GM23338 (cell line): ENCODE measurements around the gene GALNT9. TPM values are rescaled to one million over a fixed set of nuclear protein-coding genes. Genes with fewer than 3 reads are reported as not detected.

Experiments used
- ATAC-seq: fragments of 200-7000 bp; cut with Tn5 transposase; 3 replicates; pipeline ENCODE4 v1.9.1; 2020
- DNase-seq: peaks from one replicate; pipeline ENCODE4 v3.0.0-alpha.2; 2015; ENCODE audit warnings: low spot score
- H2AFZ ChIP-seq: fragments of 200-600 bp; sonication (generic); 2 replicates; pipeline ENCODE4 v1.8.0; 2016; ENCODE audit warnings: antibody characterized with exemption, mild to moderate bottlenecking, moderate library complexity
- H3F3A ChIP-seq: fragments of 200-600 bp; sonication (generic); replicated peaks from 2 replicates; pipeline ENCODE4 v1.8.0; 2017; ENCODE audit warnings: antibody characterized with exemption, mixed run types, low read depth
- H3K27ac ChIP-seq: fragments of 200-600 bp; sonication (generic); 2 replicates; pipeline ENCODE4 v1.6.1; 2016; ENCODE audit warnings: low read depth
- H3K27me3 ChIP-seq: fragments of 200-600 bp; sonication (generic); 2 replicates; pipeline ENCODE4 v1.8.0; 2016; ENCODE audit warnings: mild to moderate bottlenecking, mixed run types, moderate library complexity; ENCODE audit not compliant: insufficient read depth
- H3K36me3 ChIP-seq: fragments of 200-600 bp; sonication (generic); 2 replicates; pipeline ENCODE4 v1.8.0; 2016; ENCODE audit warnings: mild to moderate bottlenecking; ENCODE audit not compliant: insufficient read depth
- H3K4me1 ChIP-seq: fragments of 200-600 bp; sonication (generic); 2 replicates; pipeline ENCODE4 v1.8.0; 2016; ENCODE audit warnings: mild to moderate bottlenecking, moderate library complexity; ENCODE audit not compliant: insufficient read depth
- H3K4me2 ChIP-seq: fragments of 200-600 bp; sonication (generic); 2 replicates; pipeline ENCODE4 v1.7.1; 2017; ENCODE audit warnings: mixed run types
- H3K4me3 ChIP-seq: fragments of 200-600 bp; sonication (generic); 2 replicates; pipeline ENCODE4 v1.6.1; 2016; ENCODE audit warnings: mixed run types
- H3K79me2 ChIP-seq: fragments of 200-600 bp; sonication (generic); replicated peaks from 2 replicates; pipeline ENCODE4 v1.8.0; 2017; ENCODE audit warnings: mild to moderate bottlenecking; ENCODE audit not compliant: insufficient read depth
- H3K9me2 ChIP-seq: fragments of 200-600 bp; sonication (generic); 2 replicates; pipeline ENCODE4 v1.8.0; 2017; ENCODE audit not compliant: insufficient read depth
- H4K20me1 ChIP-seq: fragments of 200-600 bp; sonication (generic); replicated peaks from 2 replicates; pipeline ENCODE4 v1.8.0; 2017; ENCODE audit warnings: mild to moderate bottlenecking; ENCODE audit not compliant: insufficient read depth
- H3K27ac Mint-ChIP-seq: 2 replicates; pipeline ENCODE4 v1.8.0; 2020; ENCODE audit warnings: inconsistent platforms, mild to moderate bottlenecking, moderate library complexity, mixed read lengths
- H3K27me3 Mint-ChIP-seq: 3 replicates; pipeline ENCODE4 v1.8.0; 2022; ENCODE audit warnings: low read depth, mild to moderate bottlenecking, moderate library complexity, mixed read lengths, inconsistent platforms; ENCODE audit not compliant: insufficient read depth, poor library complexity
- H3K36me3 Mint-ChIP-seq: 3 replicates; pipeline ENCODE4 v1.8.0; 2021; ENCODE audit warnings: low read depth, mild to moderate bottlenecking, inconsistent platforms, moderate library complexity, mixed read lengths
- H3K4me1 Mint-ChIP-seq: 3 replicates; pipeline ENCODE4 v1.8.0; 2020; ENCODE audit warnings: mild to moderate bottlenecking, inconsistent platforms, mixed read lengths
- H3K4me3 Mint-ChIP-seq: 3 replicates; pipeline ENCODE4 v1.8.0; 2021; ENCODE audit warnings: moderate library complexity, mild to moderate bottlenecking, inconsistent platforms, mixed read lengths
- H3K9me3 Mint-ChIP-seq: 3 replicates; pipeline ENCODE4 v1.8.0; 2020; ENCODE audit warnings: moderate library complexity, mild to moderate bottlenecking, inconsistent platforms, mixed read lengths
- CREB1 ChIP-seq: fragments of 250-450 bp; sonication (Bioruptor Pico); IDR thresholded peaks from 2 replicates; pipeline ENCODE4 v1.5.0; 2020; ENCODE audit warnings: low read depth, mild to moderate bottlenecking, moderate library complexity
- EZH2 ChIP-seq: fragments of 200-600 bp; sonication (generic); IDR thresholded peaks from one replicate; pipeline ENCODE4 v1.8.0; 2017; ENCODE audit warnings: antibody characterized with exemption, mild to moderate bottlenecking, low read depth; ENCODE audit not compliant: unreplicated experiment
- EZH2phosphoT487 ChIP-seq: fragments of 200-600 bp; sonication (generic); IDR thresholded peaks from one replicate; pipeline ENCODE4 v1.8.1; 2018; ENCODE audit warnings: antibody characterized with exemption; ENCODE audit not compliant: unreplicated experiment
- JUNB ChIP-seq: IDR thresholded peaks from one replicate; pipeline ENCODE4 v1.6.1; 2016; ENCODE audit warnings: antibody characterized with exemption; ENCODE audit not compliant: unreplicated experiment
- NANOG ChIP-seq: IDR thresholded peaks from 2 replicates; pipeline ENCODE4 v1.6.1; 2016; ENCODE audit warnings: antibody characterized with exemption, borderline replicate concordance
- POLR2AphosphoS5 ChIP-seq: IDR thresholded peaks from 2 replicates; pipeline ENCODE4 v1.6.1; 2016; ENCODE audit warnings: antibody characterized with exemption, low read depth
- STAT1 ChIP-seq: IDR thresholded peaks from one replicate; pipeline ENCODE4 v1.6.1; 2016; ENCODE audit warnings: antibody characterized with exemption; ENCODE audit not compliant: unreplicated experiment
- ZNF114 ChIP-seq: fragments of 250-450 bp; sonication (Bioruptor Pico); IDR thresholded peaks from 2 replicates; pipeline ENCODE4 v1.5.0; 2020; ENCODE audit warnings: mild to moderate bottlenecking, moderate library complexity
- ZNF331 ChIP-seq: fragments of 250-450 bp; sonication (Bioruptor Pico); IDR thresholded peaks from 2 replicates; pipeline ENCODE4 v1.5.0; 2020; ENCODE audit warnings: low read depth, mild to moderate bottlenecking, moderate library complexity
- polyA plus RNA-seq: library from polyadenylated mRNA; unstranded; fragments of >200 nt; fragmentation: Nextera tagmentation; extraction: Ambion mirVana; gene quantifications from 2 replicates; pipeline ENCODE4 v1.2.1, GENCODE V29; 2016
- total RNA-seq: library from RNA; depleted of rRNA; stranded (reverse); fragments of >200 nt; shearing (Covaris generic); gene quantifications from 2 replicates; pipeline ENCODE4 v1.2.3, GENCODE V29; 2014
- TF ChIP-seq, protein P1 (sequence below): IDR thresholded peaks from 2 replicates; pipeline ENCODE4 v1.6.1; 2016; ENCODE audit warnings: antibody characterized with exemption
- TF ChIP-seq, protein P2 (sequence below): fragments of 250-450 bp; sonication (Bioruptor Pico); IDR thresholded peaks from 2 replicates; pipeline ENCODE4 v1.5.0; 2020; ENCODE audit warnings: mild to moderate bottlenecking, moderate library complexity
- TF ChIP-seq, protein P3 (sequence below): IDR thresholded peaks from one replicate; pipeline ENCODE4 v1.6.1; 2018; ENCODE audit warnings: antibody characterized with exemption; ENCODE audit not compliant: unreplicated experiment
- TF ChIP-seq, protein P4 (sequence below), 2 experiments: fragments of 200-600 bp in 1 of 2; sonication (generic) in 1 of 2; conservative IDR thresholded peaks; 2 replicates each; pipeline versions ENCODE4 v1.5.1 to v1.6.1; 2016 to 2017; ENCODE audit warnings: antibody characterized with exemption in 2 of 2, low read depth in 2 of 2, mild to moderate bottlenecking in 2 of 2, moderate library complexity in 1 of 2

Gene GALNT9
- total and polyA plus RNA-seq, 2 experiments from 2014 or later: 0.81 to 2.5 TPM

GRCh38 chr12:132172619-132173018 is 156.8 kb downstream of the GALNT9 start:
- H3K9me2 ChIP-seq: no peaks in the 10 kb centered on the region
- Mint-ChIP-seq H3K27ac (no peak overlapping the region), H3K9me3 (no peaks in the 10 kb centered on the region), H3K4me1 (no peaks in the 10 kb centered on the region), H3K36me3 (no peaks in the 10 kb centered on the region), H3K27me3 (peaks cover 14% of the 10 kb centered on the region), H3K4me3 (no peak overlapping the region)
- H3K4me1 ChIP-seq: no peaks in the 10 kb centered on the region
- H2AFZ ChIP-seq: no peak overlapping the region
- DNase-seq (no peak), ATAC-seq (no peak)
- H3F3A ChIP-seq: no peaks in the 10 kb centered on the region
- TF ChIP-seq JUNB (no peak), CREB1 (no peak), ZNF331 (no peak), EZH2phosphoT487 (no peak), ZNF114 (CRISPR knock-in tag) (no peak), STAT1 (no peak), EZH2 (no peak), POLR2AphosphoS5 (no peak), NANOG (no peak)
- TF ChIP-seq, protein P1, sequence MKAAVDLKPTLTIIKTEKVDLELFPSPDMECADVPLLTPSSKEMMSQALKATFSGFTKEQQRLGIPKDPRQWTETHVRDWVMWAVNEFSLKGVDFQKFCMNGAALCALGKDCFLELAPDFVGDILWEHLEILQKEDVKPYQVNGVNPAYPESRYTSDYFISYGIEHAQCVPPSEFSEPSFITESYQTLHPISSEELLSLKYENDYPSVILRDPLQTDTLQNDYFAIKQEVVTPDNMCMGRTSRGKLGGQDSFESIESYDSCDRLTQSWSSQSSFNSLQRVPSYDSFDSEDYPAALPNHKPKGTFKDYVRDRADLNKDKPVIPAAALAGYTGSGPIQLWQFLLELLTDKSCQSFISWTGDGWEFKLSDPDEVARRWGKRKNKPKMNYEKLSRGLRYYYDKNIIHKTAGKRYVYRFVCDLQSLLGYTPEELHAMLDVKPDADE: no peak
- TF ChIP-seq, protein P2, sequence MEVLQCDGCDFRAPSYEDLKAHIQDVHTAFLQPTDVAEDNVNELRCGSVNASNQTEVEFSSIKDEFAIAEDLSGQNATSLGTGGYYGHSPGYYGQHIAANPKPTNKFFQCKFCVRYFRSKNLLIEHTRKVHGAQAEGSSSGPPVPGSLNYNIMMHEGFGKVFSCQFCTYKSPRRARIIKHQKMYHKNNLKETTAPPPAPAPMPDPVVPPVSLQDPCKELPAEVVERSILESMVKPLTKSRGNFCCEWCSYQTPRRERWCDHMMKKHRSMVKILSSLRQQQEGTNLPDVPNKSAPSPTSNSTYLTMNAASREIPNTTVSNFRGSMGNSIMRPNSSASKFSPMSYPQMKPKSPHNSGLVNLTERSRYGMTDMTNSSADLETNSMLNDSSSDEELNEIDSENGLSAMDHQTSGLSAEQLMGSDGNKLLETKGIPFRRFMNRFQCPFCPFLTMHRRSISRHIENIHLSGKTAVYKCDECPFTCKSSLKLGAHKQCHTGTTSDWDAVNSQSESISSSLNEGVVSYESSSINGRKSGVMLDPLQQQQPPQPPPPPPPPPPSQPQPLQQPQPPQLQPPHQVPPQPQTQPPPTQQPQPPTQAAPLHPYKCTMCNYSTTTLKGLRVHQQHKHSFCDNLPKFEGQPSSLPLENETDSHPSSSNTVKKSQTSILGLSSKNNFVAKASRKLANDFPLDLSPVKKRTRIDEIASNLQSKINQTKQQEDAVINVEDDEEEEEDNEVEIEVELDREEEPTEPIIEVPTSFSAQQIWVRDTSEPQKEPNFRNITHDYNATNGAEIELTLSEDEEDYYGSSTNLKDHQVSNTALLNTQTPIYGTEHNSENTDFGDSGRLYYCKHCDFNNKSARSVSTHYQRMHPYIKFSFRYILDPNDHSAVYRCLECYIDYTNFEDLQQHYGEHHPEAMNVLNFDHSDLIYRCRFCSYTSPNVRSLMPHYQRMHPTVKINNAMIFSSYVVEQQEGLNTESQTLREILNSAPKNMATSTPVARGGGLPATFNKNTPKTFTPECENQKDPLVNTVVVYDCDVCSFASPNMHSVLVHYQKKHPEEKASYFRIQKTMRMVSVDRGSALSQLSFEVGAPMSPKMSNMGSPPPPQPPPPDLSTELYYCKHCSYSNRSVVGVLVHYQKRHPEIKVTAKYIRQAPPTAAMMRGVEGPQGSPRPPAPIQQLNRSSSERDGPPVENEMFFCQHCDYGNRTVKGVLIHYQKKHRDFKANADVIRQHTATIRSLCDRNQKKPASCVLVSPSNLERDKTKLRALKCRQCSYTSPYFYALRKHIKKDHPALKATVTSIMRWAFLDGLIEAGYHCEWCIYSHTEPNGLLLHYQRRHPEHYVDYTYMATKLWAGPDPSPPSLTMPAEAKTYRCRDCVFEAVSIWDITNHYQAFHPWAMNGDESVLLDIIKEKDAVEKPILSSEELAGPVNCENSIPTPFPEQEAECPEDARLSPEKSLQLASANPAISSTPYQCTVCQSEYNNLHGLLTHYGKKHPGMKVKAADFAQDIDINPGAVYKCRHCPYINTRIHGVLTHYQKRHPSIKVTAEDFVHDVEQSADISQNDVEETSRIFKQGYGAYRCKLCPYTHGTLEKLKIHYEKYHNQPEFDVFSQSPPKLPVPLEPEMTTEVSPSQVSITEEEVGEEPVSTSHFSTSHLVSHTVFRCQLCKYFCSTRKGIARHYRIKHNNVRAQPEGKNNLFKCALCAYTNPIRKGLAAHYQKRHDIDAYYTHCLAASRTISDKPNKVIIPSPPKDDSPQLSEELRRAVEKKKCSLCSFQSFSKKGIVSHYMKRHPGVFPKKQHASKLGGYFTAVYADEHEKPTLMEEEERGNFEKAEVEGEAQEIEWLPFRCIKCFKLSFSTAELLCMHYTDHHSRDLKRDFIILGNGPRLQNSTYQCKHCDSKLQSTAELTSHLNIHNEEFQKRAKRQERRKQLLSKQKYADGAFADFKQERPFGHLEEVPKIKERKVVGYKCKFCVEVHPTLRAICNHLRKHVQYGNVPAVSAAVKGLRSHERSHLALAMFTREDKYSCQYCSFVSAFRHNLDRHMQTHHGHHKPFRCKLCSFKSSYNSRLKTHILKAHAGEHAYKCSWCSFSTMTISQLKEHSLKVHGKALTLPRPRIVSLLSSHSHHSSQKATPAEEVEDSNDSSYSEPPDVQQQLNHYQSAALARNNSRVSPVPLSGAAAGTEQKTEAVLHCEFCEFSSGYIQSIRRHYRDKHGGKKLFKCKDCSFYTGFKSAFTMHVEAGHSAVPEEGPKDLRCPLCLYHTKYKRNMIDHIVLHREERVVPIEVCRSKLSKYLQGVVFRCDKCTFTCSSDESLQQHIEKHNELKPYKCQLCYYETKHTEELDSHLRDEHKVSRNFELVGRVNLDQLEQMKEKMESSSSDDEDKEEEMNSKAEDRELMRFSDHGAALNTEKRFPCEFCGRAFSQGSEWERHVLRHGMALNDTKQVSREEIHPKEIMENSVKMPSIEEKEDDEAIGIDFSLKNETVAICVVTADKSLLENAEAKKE (CRISPR knock-in tag): no peak
- TF ChIP-seq, protein P3, sequence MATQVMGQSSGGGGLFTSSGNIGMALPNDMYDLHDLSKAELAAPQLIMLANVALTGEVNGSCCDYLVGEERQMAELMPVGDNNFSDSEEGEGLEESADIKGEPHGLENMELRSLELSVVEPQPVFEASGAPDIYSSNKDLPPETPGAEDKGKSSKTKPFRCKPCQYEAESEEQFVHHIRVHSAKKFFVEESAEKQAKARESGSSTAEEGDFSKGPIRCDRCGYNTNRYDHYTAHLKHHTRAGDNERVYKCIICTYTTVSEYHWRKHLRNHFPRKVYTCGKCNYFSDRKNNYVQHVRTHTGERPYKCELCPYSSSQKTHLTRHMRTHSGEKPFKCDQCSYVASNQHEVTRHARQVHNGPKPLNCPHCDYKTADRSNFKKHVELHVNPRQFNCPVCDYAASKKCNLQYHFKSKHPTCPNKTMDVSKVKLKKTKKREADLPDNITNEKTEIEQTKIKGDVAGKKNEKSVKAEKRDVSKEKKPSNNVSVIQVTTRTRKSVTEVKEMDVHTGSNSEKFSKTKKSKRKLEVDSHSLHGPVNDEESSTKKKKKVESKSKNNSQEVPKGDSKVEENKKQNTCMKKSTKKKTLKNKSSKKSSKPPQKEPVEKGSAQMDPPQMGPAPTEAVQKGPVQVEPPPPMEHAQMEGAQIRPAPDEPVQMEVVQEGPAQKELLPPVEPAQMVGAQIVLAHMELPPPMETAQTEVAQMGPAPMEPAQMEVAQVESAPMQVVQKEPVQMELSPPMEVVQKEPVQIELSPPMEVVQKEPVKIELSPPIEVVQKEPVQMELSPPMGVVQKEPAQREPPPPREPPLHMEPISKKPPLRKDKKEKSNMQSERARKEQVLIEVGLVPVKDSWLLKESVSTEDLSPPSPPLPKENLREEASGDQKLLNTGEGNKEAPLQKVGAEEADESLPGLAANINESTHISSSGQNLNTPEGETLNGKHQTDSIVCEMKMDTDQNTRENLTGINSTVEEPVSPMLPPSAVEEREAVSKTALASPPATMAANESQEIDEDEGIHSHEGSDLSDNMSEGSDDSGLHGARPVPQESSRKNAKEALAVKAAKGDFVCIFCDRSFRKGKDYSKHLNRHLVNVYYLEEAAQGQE: no peak
- TF ChIP-seq, protein P4, sequence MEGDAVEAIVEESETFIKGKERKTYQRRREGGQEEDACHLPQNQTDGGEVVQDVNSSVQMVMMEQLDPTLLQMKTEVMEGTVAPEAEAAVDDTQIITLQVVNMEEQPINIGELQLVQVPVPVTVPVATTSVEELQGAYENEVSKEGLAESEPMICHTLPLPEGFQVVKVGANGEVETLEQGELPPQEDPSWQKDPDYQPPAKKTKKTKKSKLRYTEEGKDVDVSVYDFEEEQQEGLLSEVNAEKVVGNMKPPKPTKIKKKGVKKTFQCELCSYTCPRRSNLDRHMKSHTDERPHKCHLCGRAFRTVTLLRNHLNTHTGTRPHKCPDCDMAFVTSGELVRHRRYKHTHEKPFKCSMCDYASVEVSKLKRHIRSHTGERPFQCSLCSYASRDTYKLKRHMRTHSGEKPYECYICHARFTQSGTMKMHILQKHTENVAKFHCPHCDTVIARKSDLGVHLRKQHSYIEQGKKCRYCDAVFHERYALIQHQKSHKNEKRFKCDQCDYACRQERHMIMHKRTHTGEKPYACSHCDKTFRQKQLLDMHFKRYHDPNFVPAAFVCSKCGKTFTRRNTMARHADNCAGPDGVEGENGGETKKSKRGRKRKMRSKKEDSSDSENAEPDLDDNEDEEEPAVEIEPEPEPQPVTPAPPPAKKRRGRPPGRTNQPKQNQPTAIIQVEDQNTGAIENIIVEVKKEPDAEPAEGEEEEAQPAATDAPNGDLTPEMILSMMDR (conservative IDR thresholded peaks at IDR 0.05; ENCODE audit: low read depth in 2 of 2): no peak
- H3K4me2 ChIP-seq: no peak overlapping the region
- no peaks in the 10 kb centered on the region for H3K36me3 ChIP-seq
- H3K4me3 ChIP-seq: no peak overlapping the region
- H3K27me3 ChIP-seq: no peaks in the 10 kb centered on the region
- H3K27ac ChIP-seq: no peak overlapping the region
- H3K79me2 ChIP-seq: no peaks in the 10 kb centered on the region
- H4K20me1 ChIP-seq: no peaks in the 10 kb centered on the region
